ENCODE results near the gene GPR21. TPM values are rescaled to one million over a fixed set of nuclear protein-coding genes. Genes with fewer than 3 reads are reported as not detected.

The GPR21 gene
- total RNA-seq, 1 experiment from 2014 or later = 1.1 TPM

GRCh38 chr9:123026425-123026824 is 7.0 kb upstream of the GPR21 start:
- Histone ChIP-seq H3K9me3 (ENCODE audit: control insufficient read depth in 1 of 2, insufficient read depth in 1 of 2, low read depth in 1 of 2, low read length in 2 of 2) (no peaks in the 10 kb centered on the region), H4K20me1 (ENCODE audit: insufficient read depth) (no peaks in the 10 kb centered on the region), H3K4me3 (replicated peaks in 1 of 2; ENCODE audit: low read depth in 1 of 2, low read length in 2 of 2) (no peak overlapping the region), H2AFZ (ENCODE audit: low read depth, low read length, poor library complexity, severe bottlenecking) (no peak overlapping the region), H3K27me3 (ENCODE audit: insufficient read depth, low read length) (no peaks in the 10 kb centered on the region), H3K9me2 (ENCODE audit: insufficient read depth) (no peaks in the 10 kb centered on the region), H3K4me1 (ENCODE audit: control insufficient read depth in 1 of 2, insufficient read depth in 2 of 2, low read length in 2 of 2) (no peaks in the 10 kb centered on the region), H3K36me3 (ENCODE audit: control insufficient read depth in 1 of 2, insufficient read depth in 2 of 2, low read length in 2 of 2) (peaks cover 0 to 6% of the 10 kb centered on the region in 2 experiments; a peak in 2 of 4 replicates), H3K9ac (ENCODE audit: low read length) (no peak overlapping the region), H3K79me2 (ENCODE audit: insufficient read depth, low read length) (no peaks in the 10 kb centered on the region), H3K4me2 (ENCODE audit: low read length) (no peak overlapping the region), H3K27ac (ENCODE audit: low read depth, low read length) (no peak overlapping the region)
- CTCF ChIA-PET = no interaction called here
- RAD21 ChIA-PET (ENCODE audit: low non-redundant PET in 1 of 2, low total read pairs in 2 of 2, uncharacterized antibody in 2 of 2, unreplicated experiment in 2 of 2) = interaction anchor here in 1 of 2 experiments (0.6 kb wide), 1 partner anchor 574 kb away, joined by 5 read pairs; no protein-coding TSS in a partner anchor
- BruUV-seq (replicated peaks) = no TSS peak
- DNase-seq (ENCODE audit: low read depth, low spot score) = no peak
- intact Hi-C loops (cut with micrococcal nuclease) = no loop called here
- no peak for TF ChIP-seq SRF (IDR thresholded peaks at IDR 0.05; ENCODE audit: low read depth)
- no peak for TF ChIP-seq CTCF (IDR thresholded peaks at IDR 0.05 in 2 of 3, conservative IDR thresholded peaks at IDR 0.05 in 1 of 3; ENCODE audit: borderline replicate concordance in 1 of 3, insufficient read depth in 1 of 3, low read depth in 2 of 3, low read length in 2 of 3)
- no peak for TF ChIP-seq ZBTB33 (IDR thresholded peaks at IDR 0.05; ENCODE audit: extremely low read depth, insufficient replicate concordance, low read length)
- TF ChIP-seq POLR2AphosphoS5 (IDR thresholded peaks at IDR 0.05; ENCODE audit: low read depth, low read length) = no peak
- no peak for ATAC-seq
- POLR2A ChIA-PET = no interaction called here

DNA sequence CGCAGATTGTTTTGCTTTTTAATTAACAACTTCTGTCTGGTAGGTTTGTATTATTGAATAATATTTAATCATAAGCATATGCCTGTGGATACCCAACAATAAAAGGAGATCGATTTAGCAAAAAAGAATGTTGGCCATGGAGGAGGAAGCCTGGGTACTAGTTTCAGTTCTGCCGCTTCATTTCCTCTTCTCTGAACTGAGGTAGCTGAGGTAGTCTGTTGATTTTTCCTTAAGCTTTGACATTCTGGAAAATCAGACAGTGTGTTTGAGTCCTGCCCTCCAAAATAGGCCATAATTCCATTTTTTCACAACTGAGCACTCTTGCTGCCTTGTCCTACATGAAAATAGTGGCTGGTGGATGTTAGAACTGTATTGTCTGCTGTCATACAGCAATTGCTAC is 6.0 kb upstream of the GPR21 start:
- no peak for DNase-seq (ENCODE audit: low read depth, low spot score)
- no peaks in the 10 kb centered on the region for H3K4me1 ChIP-seq (ENCODE audit: control insufficient read depth in 1 of 2, insufficient read depth in 2 of 2, low read length in 2 of 2)
- TF ChIP-seq, protein P1, sequence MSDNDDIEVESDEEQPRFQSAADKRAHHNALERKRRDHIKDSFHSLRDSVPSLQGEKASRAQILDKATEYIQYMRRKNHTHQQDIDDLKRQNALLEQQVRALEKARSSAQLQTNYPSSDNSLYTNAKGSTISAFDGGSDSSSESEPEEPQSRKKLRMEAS (IDR thresholded peaks at IDR 0.05) = no peak
- no peak for TF ChIP-seq CEBPB (IDR thresholded peaks at IDR 0.05; ENCODE audit: low read depth)
- TF ChIP-seq JUND (IDR thresholded peaks at IDR 0.05) = no peak
- TF ChIP-seq EZH2 (IDR thresholded peaks at IDR 0.05) = no peak
- no peak for TF ChIP-seq ATF3 (IDR thresholded peaks at IDR 0.05)
- TF ChIP-seq CBX3 (IDR thresholded peaks at IDR 0.05; ENCODE audit: low read depth) = no peak
- TF ChIP-seq FOSL1 (IDR thresholded peaks at IDR 0.05; ENCODE audit: low read depth) = no peak
- TF ChIP-seq SP1 (IDR thresholded peaks at IDR 0.05; ENCODE audit: low read depth) = no peak
- no peak for TF ChIP-seq SIN3A (IDR thresholded peaks at IDR 0.05; ENCODE audit: low read depth)
- no peak for TF ChIP-seq SRF (IDR thresholded peaks at IDR 0.05; ENCODE audit: low read depth)
- no peak for TF ChIP-seq POLR2A (IDR thresholded peaks at IDR 0.05; ENCODE audit: borderline replicate concordance, extremely low read depth, insufficient read depth, insufficient read length)
- TF ChIP-seq RAD21 (IDR thresholded peaks at IDR 0.05; ENCODE audit: low read depth) = no peak
- H3K27ac ChIP-seq (ENCODE audit: low read depth, low read length) = no peak overlapping the region
- no peaks in the 10 kb centered on the region for H3K27me3 ChIP-seq (ENCODE audit: insufficient read depth, low read length)
- CTCF ChIA-PET = no interaction called here
- H3K9me2 ChIP-seq (ENCODE audit: insufficient read depth) = no peaks in the 10 kb centered on the region
- POLR2A ChIA-PET = no interaction called here
- RAD21 ChIA-PET (ENCODE audit: low non-redundant PET in 1 of 2, low total read pairs in 2 of 2, uncharacterized antibody in 2 of 2, unreplicated experiment in 2 of 2) = no interaction called here
- H3K4me2 ChIP-seq (ENCODE audit: low read length) = no peak overlapping the region
- H2AFZ ChIP-seq (ENCODE audit: low read depth, low read length, poor library complexity, severe bottlenecking) = no peak overlapping the region
- H3K79me2 ChIP-seq (ENCODE audit: insufficient read depth, low read length) = no peaks in the 10 kb centered on the region
- H3K36me3 ChIP-seq (ENCODE audit: control insufficient read depth in 1 of 2, insufficient read depth in 2 of 2, low read length in 2 of 2) = no peaks in the 10 kb centered on the region
- H4K20me1 ChIP-seq (ENCODE audit: insufficient read depth) = no peaks in the 10 kb centered on the region
- ATAC-seq = no peak
- no peak overlapping the region for H3K9ac ChIP-seq (ENCODE audit: low read length)
- no peaks in the 10 kb centered on the region for H3K9me3 ChIP-seq (ENCODE audit: control insufficient read depth in 1 of 2, insufficient read depth in 1 of 2, low read depth in 1 of 2, low read length in 2 of 2)
- intact Hi-C loops (cut with micrococcal nuclease) = no loop called here
- BruUV-seq (replicated peaks) = no TSS peak
- H3K4me3 ChIP-seq (replicated peaks in 1 of 2; ENCODE audit: low read depth in 1 of 2, low read length in 2 of 2) = no peak overlapping the region

Data from HCT116 (cell line).